Colonic mucosa (tissue), 4 donors: Measurements from ENCODE around the gene BRAT1. TPM values are rescaled to one million over a fixed set of nuclear protein-coding genes. Genes with fewer than 3 reads are reported as not detected.

ENCODE experiments used
- DNase-seq: peaks from one replicate; pipeline ENCODE4 v3.0.0-alpha.2; 2020
- H3K27ac ChIP-seq: fragments of 200-600 bp; one replicate; pipeline ENCODE4 v1.8.0; 2021
- H3K27me3 ChIP-seq: fragments of 200-600 bp; one replicate; pipeline ENCODE4 v1.8.0; 2021
- H3K36me3 ChIP-seq: fragments of 200-600 bp; one replicate; pipeline ENCODE4 v1.8.0; 2021
- H3K4me1 ChIP-seq: fragments of 200-600 bp; one replicate; pipeline ENCODE4 v1.8.0; 2021; ENCODE audit warnings: mild to moderate bottlenecking
- H3K4me3 ChIP-seq: fragments of 200-600 bp; one replicate; pipeline ENCODE4 v1.8.0; 2021
- H3K9ac ChIP-seq, 2 donors: one replicate each; pipeline ENCODE4 v1.7.0; 2013; ENCODE audit warnings: control low read depth in 2 of 2, low read depth in 2 of 2, low read length in 2 of 2
- H3K9me3 ChIP-seq: fragments of 200-600 bp; one replicate; pipeline ENCODE4 v1.8.0; 2021
- CTCF ChIP-seq: fragments of 200-600 bp; IDR thresholded peaks from one replicate; pipeline ENCODE4 v1.8.0; 2022; ENCODE audit warnings: antibody characterized with exemption, mild to moderate bottlenecking
- intact Hi-C: fragments of 100-400 bp; cut with DNase I; formaldehyde crosslinking; loops from one replicate; pipeline ENCODE4 v1.14.1; 2022
- total RNA-seq, 2 donors: library from RNA; stranded (reverse); fragmentation: NEBNext Ultra II Directional in 1 of 2; extraction: Animal tissue kit (Norgen Biotek cat#: 25700) in 1 of 2; gene quantifications; one replicate each; pipeline ENCODE4 v1.2.1, GENCODE V29; 2021
- donor health status: healthy.
- donor health status: DM: no; HTN: no; CAD: no.
- donor health status: DM: no; HTN: no; CAD: no.

The BRAT1 gene
- total RNA-seq, 2 donors from 2014 or later: 19.3 to 40.0 TPM

GRCh38 chr7:2587134-2587533 is 31.8 kb upstream of the BRAT1 start:
- Histone ChIP-seq H3K27me3 (no peaks in the 10 kb centered on the region), H3K27ac (no peak overlapping the region), H3K9ac (no peak overlapping the region), H3K9me3 (no peaks in the 10 kb centered on the region), H3K36me3 (no peaks in the 10 kb centered on the region), H3K4me3 (no peak overlapping the region), H3K4me1 (no peaks in the 10 kb centered on the region)
- intact Hi-C loops: no loop called here
- no peak for TF ChIP-seq CTCF
- no peak for DNase-seq

- Histone ChIP-seq H3K4me3 (no peak overlapping the region), H3K9me3 (no peaks in the 10 kb centered on the region), H3K27me3 (no peaks in the 10 kb centered on the region), H3K27ac (no peak overlapping the region), H3K9ac (no peak overlapping the region), H3K4me1 (no peaks in the 10 kb centered on the region), H3K36me3 (no peaks in the 10 kb centered on the region)
- no peak for DNase-seq
- TF ChIP-seq CTCF: no peak
- intact Hi-C loops: no loop called here
Observed at GRCh38 chr7:2586326-2587020, 31.1 kb upstream of the BRAT1 start.

GRCh38 chr7:2585446-2585845 is 30.1 kb upstream of the BRAT1 start:
- Histone ChIP-seq H3K36me3 (no peaks in the 10 kb centered on the region), H3K4me3 (no peak overlapping the region), H3K27ac (no peak overlapping the region), H3K9me3 (no peaks in the 10 kb centered on the region), H3K27me3 (no peaks in the 10 kb centered on the region), H3K9ac (no peak overlapping the region), H3K4me1 (no peaks in the 10 kb centered on the region)
- no peak for DNase-seq
- no peak for TF ChIP-seq CTCF
- intact Hi-C loops: no loop called here

GRCh38 chr7:2583798-2584580 is 28.7 kb upstream of the BRAT1 start:
- no peak overlapping the region for H3K27ac ChIP-seq
- no peak for TF ChIP-seq CTCF
- no peaks in the 10 kb centered on the region for H3K36me3 ChIP-seq
- H3K9me3 ChIP-seq: no peaks in the 10 kb centered on the region
- no peak overlapping the region for H3K4me3 ChIP-seq
- intact Hi-C loops: no loop called here
- H3K4me1 ChIP-seq: no peaks in the 10 kb centered on the region
- no peak for DNase-seq
- H3K9ac ChIP-seq: no peak overlapping the region
- H3K27me3 ChIP-seq: no peaks in the 10 kb centered on the region

GRCh38 chr7:2582006-2582735 is 26.8 kb upstream of the BRAT1 start:
- Histone ChIP-seq H3K36me3 (no peaks in the 10 kb centered on the region), H3K4me1 (no peaks in the 10 kb centered on the region), H3K9ac (no peak overlapping the region), H3K27ac (no peak overlapping the region), H3K4me3 (no peak overlapping the region), H3K27me3 (no peaks in the 10 kb centered on the region), H3K9me3 (no peaks in the 10 kb centered on the region)
- intact Hi-C loops: no loop called here
- no peak for DNase-seq
- no peak for TF ChIP-seq CTCF
